ENCODE results near the gene SWI5.

Gene SWI5

DNA sequence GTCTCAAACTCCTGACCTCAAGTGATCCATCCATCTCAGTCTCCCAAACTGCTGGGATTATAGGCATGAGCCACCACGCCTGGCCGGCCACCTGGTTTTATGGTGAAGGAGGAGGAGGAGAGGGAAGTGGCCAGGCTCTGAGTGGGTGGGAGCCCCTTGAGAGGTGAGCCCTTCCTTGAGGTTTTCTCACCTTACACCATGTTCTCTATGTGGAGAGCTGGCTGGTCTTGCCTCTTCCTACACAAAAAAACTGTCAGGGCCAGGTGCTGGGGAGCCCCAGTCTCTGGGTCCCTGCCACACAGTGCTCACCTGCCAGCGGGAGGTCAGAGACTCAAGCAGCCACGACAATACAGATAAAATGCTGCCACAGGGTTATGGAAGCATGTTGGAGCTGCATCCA lies 18.1 kb downstream of the SWI5 start:
- no peaks in the 10 kb centered on the region for H3K27me3 ChIP-seq
- H4K20me1 ChIP-seq = no peaks in the 10 kb centered on the region
- no peaks in the 10 kb centered on the region for H3K9me3 ChIP-seq
- no peak overlapping the region for H3K4me2 ChIP-seq
- peaks cover 33% of the 10 kb centered on the region for H3K4me1 ChIP-seq
- H3K36me3 ChIP-seq = no peaks in the 10 kb centered on the region
- H3K27ac ChIP-seq = no peak overlapping the region
- H3K9ac ChIP-seq = no peak overlapping the region
- no peak overlapping the region for H3K4me3 ChIP-seq
- no peak for TF ChIP-seq Cebpa-rat (IDR thresholded peaks at IDR 0.05)

DNA sequence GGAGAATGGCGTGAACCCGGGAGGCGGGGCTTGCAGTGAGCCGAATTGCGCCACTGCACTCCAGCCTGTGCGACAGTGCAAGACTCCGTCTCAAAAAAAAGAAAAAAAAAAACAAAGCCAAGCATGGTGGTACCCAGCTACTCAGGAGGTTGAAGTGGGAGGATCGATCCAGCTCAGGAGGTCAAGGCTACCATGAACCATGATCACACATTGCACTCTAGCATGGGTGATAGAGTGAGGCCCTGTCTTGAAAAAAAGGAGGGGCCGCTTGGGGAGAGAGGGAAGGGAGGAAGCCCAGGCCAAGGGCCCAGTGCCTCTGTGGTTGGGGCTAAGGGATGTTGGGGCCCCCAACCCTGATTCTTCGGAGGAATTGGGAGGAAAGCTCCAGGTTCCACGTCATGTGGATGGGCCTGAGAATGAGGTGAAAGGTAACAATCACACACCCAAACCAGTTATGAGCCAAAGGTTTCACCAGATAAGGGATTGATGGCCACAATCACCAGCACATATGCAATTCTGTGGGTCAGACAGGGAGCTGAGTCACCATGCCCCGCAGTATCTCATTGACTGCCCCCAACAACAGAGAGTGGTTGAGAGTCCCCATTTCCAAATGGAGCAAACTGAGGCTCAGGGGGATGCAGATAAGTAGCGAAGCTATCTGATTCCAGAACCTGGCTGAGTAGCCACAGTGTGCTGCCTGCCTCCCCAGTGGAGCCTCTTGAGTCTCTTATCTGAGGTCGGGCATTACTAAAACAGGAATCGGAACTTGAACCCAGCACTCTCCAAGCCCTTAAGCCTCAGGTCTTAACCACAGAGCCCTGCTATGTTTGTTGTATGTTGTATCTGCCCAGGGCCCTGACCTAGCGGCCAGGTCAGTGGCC lies 20.5 kb downstream of the SWI5 start:
- no peaks in the 10 kb centered on the region for H3K27me3 ChIP-seq
- no peak overlapping the region for H3K27ac ChIP-seq
- H3K4me2 ChIP-seq = no peak overlapping the region
- H3K4me3 ChIP-seq = no peak overlapping the region
- no peak for TF ChIP-seq Cebpa-rat (IDR thresholded peaks at IDR 0.05)
- H3K9me3 ChIP-seq = no peaks in the 10 kb centered on the region
- H3K9ac ChIP-seq = no peak overlapping the region
- H3K36me3 ChIP-seq = no peaks in the 10 kb centered on the region
- no peaks in the 10 kb centered on the region for H4K20me1 ChIP-seq
- H3K4me1 ChIP-seq = peaks cover 33% of the 10 kb centered on the region

DNA sequence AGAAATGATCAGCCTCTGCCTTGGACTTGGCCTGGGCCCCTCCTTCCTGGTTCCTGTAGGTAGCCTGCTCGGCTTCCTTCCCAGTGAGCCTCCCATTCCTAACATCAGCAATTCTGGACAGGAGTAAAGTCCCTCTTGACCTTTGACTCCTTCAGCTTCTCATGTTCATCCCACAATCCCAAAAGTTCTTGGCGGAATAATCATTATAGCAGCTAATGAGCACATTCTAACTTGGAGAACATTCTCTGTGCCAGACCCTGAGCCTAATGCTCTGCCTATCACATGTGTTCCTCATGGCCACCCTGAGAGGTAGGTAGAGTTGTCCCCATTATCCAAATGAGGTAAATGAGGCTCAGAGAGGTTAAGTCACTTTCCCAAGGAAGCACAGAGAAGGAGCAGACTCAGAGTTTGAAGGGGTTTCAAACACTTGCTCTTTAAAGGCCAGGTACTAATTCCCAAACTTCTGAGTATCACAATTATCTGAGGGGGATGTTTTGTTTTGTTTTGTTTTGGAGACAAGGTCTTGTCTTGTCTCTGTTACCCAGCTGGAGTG lies 21.2 kb downstream of the SWI5 start:
- Histone ChIP-seq H3K4me2 (no peak overlapping the region), H3K9ac (0 out of 2 replicates have a peak overlapping the region, but pooled peaks have one; percentile 15), H3K9me3 (no peaks in the 10 kb centered on the region), H4K20me1 (no peaks in the 10 kb centered on the region), H3K27me3 (no peaks in the 10 kb centered on the region), H3K4me3 (no peak overlapping the region), H3K36me3 (no peaks in the 10 kb centered on the region), H3K27ac (no peak overlapping the region), H3K4me1 (peaks cover 28% of the 10 kb centered on the region)
- TF ChIP-seq Cebpa-rat (IDR thresholded peaks at IDR 0.05) = no peak

DNA sequence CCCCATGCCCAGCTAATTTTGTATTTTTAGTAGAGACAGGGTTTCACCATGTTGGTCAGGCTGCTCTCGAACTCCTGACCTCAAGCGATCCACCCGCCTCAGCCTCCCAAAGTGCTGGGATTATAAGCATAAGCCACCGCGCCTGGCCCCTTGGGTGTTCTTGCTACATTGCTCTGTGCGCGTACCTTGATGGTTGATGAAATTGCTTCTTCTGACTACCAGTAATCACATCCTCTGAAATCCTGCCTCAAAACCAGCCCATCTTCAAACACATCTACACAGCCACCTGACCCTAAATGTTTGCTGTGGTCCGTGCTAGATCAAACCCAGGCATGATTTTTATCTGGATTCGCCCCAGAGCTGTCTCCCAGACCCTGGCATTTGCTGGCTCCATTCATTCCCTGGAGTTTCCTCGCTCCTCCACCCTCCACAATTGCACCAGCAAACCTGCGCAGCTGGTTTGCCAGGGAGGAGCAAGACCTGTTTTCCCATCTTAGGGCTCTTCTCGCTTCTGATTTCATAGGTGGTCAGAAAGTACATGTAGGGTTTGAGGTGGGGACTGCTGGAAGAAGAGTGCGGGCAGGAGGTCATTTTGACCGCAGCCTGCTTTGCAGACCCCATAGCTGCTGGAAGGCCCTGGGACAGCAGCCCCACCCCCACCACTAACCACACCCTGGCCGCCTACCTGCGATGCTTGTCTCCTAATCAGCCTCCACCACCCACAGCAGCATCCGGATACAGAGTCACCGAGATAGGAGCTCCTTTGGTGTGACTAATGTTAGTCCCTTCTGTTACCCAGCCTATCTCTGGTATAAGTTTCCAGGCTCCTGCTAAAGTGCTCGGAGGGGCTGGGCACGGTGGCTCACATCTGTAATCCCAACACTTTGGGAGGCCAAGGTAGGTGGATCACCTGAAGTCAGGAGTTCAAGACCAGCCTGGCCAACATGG lies 22.7 kb downstream of the SWI5 start:
- no peak overlapping the region for H3K27ac ChIP-seq
- H3K4me3 ChIP-seq = no peak overlapping the region
- no peaks in the 10 kb centered on the region for H3K9me3 ChIP-seq
- no peaks in the 10 kb centered on the region for H4K20me1 ChIP-seq
- peaks cover 13% of the 10 kb centered on the region for H3K4me1 ChIP-seq
- H3K9ac ChIP-seq = no peak overlapping the region
- no peaks in the 10 kb centered on the region for H3K36me3 ChIP-seq
- H3K4me2 ChIP-seq = no peak overlapping the region
- no peaks in the 10 kb centered on the region for H3K27me3 ChIP-seq
- TF ChIP-seq Cebpa-rat (IDR thresholded peaks at IDR 0.05) = no peak

DNA sequence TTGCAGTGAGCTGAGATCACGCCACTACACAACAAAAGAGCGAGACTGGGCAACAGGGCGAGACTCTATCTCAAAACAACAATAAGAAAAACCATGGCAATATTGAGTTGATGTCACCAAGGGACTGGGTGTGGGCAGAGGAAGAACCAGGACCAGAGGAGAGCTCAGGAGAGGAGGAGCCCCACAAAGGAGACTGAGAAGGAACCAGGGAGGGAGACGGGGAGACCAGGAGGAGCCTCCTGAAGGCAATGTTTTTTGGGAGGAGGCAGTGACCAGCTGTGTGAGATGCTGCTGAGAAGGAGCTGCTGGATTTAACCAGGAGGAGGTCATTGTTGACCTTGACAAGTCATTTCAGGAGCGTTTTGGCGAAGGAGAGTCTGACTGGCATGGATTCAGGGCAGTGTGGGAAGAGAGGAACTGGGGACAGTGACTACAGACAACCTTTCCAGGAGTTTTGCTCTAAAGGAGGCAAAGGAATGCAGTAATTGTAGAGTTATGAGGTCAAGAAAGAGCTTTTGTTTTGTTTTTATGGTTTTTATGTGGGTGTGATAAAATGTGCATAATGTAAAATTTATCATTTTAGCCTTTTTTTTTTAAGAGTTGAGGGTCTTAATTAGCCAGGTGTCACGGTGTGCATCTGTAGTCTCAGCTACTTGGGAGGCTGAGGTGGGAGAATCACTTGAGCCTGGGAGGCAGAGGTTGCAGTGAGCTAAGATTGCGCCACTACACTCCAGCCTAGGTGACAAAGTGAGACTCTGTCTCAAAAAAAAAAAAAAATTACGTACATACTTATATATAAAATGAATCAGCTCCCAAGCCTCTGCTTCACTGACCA lies 28.3 kb downstream of the SWI5 start:
- TF ChIP-seq Cebpa-rat (IDR thresholded peaks at IDR 0.05) = no peak
- no peak overlapping the region for H3K4me2 ChIP-seq

DNA sequence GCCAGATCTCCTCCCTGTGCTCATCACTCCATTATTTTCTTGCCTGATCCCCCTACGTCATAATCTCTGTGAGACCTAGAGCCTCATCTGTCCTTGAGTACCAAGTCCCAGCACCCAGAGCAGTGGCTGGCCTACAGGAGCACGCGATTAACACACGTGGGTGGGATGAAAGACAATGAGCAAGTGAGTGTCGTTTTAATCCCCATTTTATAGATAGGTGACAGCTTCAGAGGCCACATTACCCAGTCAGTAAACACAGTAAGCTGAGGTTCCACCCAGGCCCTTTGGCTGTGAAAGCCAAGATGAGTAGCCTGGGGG lies 28.9 kb downstream of the SWI5 start:
- Histone ChIP-seq H3K9me3 (no peaks in the 10 kb centered on the region), H3K4me3 (no peak overlapping the region), H3K27me3 (no peaks in the 10 kb centered on the region), H3K4me2 (no peak overlapping the region), H3K9ac (no peak overlapping the region), H3K27ac (no peak overlapping the region), H3K36me3 (peaks cover 51% of the 10 kb centered on the region), H3K4me1 (no peaks in the 10 kb centered on the region), H4K20me1 (no peaks in the 10 kb centered on the region)
- no peak for TF ChIP-seq Cebpa-rat (IDR thresholded peaks at IDR 0.05)

More for the DNA sequence above, 28.3 kb downstream of the SWI5 start:
- Histone ChIP-seq H3K9me3 (no peaks in the 10 kb centered on the region), H3K27me3 (no peaks in the 10 kb centered on the region), H4K20me1 (no peaks in the 10 kb centered on the region), H3K9ac (no peak overlapping the region), H3K27ac (no peak overlapping the region), H3K4me3 (no peak overlapping the region), H3K4me1 (no peaks in the 10 kb centered on the region), H3K36me3 (peaks cover 45% of the 10 kb centered on the region)

DNA sequence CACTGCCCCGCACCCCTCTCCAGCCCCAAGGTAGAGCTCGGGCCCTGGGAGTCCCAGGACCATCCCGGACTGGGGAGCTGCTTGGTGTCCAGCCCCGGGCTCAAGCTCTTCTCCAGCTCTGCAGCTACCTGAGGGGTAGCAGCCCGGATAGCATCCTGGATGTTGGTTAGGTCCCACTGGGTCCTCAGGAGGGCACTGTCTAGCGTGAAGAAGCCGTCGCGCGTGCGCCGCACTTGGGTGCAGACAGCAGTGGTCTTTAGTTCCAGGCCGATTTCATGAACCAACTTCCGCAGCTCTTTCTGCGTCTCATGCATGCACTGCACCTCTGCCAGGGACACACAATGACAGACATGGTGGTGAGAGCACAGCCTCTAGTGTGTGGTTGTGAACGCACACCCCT lies 33.5 kb downstream of the SWI5 start:
- Histone ChIP-seq H3K9me3 (no peaks in the 10 kb centered on the region), H3K36me3 (peaks cover 95% of the 10 kb centered on the region), H3K4me3 (no peak overlapping the region), H3K27me3 (no peaks in the 10 kb centered on the region), H4K20me1 (no peaks in the 10 kb centered on the region), H3K4me1 (no peaks in the 10 kb centered on the region), H3K9ac (no peak overlapping the region), H3K4me2 (no peak overlapping the region), H3K27ac (no peak overlapping the region)
- TF ChIP-seq Cebpa-rat (IDR thresholded peaks at IDR 0.05) = no peak

DNA sequence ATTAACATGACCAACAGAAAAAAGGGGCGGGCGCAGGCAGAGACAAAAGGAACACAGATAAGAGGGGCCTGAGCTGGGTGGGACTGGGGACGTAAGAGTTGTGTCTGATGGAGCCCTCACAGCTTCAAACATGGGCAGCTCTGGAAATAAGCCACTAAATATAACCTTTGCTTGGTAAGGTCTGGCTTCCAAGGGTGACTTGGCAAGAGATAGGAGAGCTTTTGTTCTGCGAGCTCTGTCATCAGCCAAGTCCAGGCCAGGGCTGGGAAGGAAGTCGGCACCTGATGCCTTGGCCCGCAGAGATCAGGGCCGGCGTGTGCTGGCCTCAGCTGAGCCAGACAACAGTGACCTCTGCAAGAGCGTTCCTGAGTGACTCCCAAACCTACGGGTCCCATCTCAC lies 34.4 kb downstream of the SWI5 start:
- H3K36me3 ChIP-seq = peaks cover 98% of the 10 kb centered on the region
- no peaks in the 10 kb centered on the region for H3K9me3 ChIP-seq
- H3K4me1 ChIP-seq = no peaks in the 10 kb centered on the region
- no peak overlapping the region for H3K4me3 ChIP-seq
- no peaks in the 10 kb centered on the region for H4K20me1 ChIP-seq
- H3K9ac ChIP-seq = no peak overlapping the region
- TF ChIP-seq Cebpa-rat (IDR thresholded peaks at IDR 0.05) = no peak
- no peak overlapping the region for H3K27ac ChIP-seq
- no peak overlapping the region for H3K4me2 ChIP-seq
- no peaks in the 10 kb centered on the region for H3K27me3 ChIP-seq

DNA sequence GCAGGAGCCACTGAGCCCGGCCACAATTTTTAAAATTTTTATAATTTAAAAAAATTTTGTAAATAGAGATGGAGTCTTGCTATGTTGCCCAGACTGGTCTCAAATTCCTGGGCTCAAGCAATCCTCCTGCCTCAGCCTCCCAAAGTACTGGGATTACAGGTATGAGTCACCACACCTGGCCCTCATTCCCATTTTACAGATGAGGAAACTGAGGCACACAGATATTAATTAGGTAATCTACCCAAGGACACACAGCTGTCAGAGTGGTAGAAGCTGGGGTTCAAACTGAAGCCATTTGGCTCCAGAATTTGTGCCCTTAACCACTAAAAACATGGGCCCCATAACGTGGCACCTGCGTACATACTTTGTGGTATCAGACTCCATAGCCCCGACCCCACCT lies 38.6 kb downstream of the SWI5 start:
- TF ChIP-seq Cebpa-rat (IDR thresholded peaks at IDR 0.05) = no peak
- H3K9ac ChIP-seq = no peak overlapping the region

More for the DNA sequence above, 38.6 kb downstream of the SWI5 start:
- Histone ChIP-seq H3K4me2 (no peak overlapping the region), H3K9me3 (no peaks in the 10 kb centered on the region), H3K4me1 (no peaks in the 10 kb centered on the region), H3K4me3 (no peak overlapping the region), H4K20me1 (no peaks in the 10 kb centered on the region), H3K27me3 (no peaks in the 10 kb centered on the region), H3K36me3 (peaks cover 96% of the 10 kb centered on the region), H3K27ac (no peak overlapping the region)

Data from BLaER1 (cell line).